Nephron (organoid): ENCODE data around the gene TEKT3.

Experiments used
- H3K27ac Mint-ChIP-seq, 3 experiments: 2 replicates each; pipeline ENCODE4 v1.8.0; 2020; ENCODE audit warnings: mixed read lengths in 3 of 3, mild to moderate bottlenecking in 2 of 3, moderate library complexity in 1 of 3
- H3K27me3 Mint-ChIP-seq: 2 replicates; pipeline ENCODE4 v1.8.0; 2021; ENCODE audit warnings: low read depth, mild to moderate bottlenecking, moderate library complexity, mixed read lengths
- H3K36me3 Mint-ChIP-seq: 2 replicates; pipeline ENCODE4 v1.8.0; 2020; ENCODE audit warnings: low read depth, mixed read lengths
- H3K4me1 Mint-ChIP-seq: 2 replicates; pipeline ENCODE4 v1.8.0; 2020; ENCODE audit warnings: mixed read lengths
- H3K4me3 Mint-ChIP-seq, 3 experiments: 2 replicates each; pipeline ENCODE4 v1.8.0; 2020; ENCODE audit warnings: mild to moderate bottlenecking in 3 of 3, mixed read lengths in 3 of 3, moderate library complexity in 2 of 3
- H3K9me3 Mint-ChIP-seq: 2 replicates; pipeline ENCODE4 v1.8.0; 2020; ENCODE audit warnings: mixed read lengths
- TF ChIP-seq, protein P1 (sequence below), 3 experiments: fragments of 200-600 bp; sonication (generic); IDR thresholded peaks; one replicate each; pipeline ENCODE4 v1.5.0; 2021; ENCODE audit warnings: antibody characterized with exemption in 3 of 3; ENCODE audit not compliant: unreplicated experiment in 3 of 3

TEKT3 gene

DNA sequence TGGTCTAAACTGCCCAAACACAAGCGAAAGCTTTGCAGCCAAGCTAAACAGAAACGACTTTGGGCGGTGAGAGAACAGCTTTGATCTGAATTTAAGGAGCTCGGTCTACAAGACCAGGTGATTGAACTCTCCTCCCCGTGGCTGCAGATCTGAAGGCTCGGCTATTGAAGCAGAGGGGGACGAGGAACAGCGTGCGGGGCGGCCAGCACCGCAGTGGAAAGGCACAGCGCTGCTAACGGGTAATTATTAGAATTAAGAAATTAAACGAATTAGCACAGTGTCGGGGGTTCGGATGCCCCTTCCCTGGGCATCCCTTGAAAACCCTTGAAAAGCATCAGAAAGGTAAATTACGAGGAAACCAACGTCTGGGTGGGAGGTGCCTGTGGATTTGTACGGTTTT is 431 bp downstream of the TEKT3 start:
- Mint-ChIP-seq H3K36me3 (no peaks in the 10 kb centered on the region), H3K4me1 (peaks cover 6% of the 10 kb centered on the region), H3K27ac (no peak overlapping the region), H3K4me3 (peak overlapping the region; percentile 84 to 89 (median 89)), H3K27me3 (peaks cover 64% of the 10 kb centered on the region), H3K9me3 (peaks cover 3% of the 10 kb centered on the region)
- TF ChIP-seq, protein P1, sequence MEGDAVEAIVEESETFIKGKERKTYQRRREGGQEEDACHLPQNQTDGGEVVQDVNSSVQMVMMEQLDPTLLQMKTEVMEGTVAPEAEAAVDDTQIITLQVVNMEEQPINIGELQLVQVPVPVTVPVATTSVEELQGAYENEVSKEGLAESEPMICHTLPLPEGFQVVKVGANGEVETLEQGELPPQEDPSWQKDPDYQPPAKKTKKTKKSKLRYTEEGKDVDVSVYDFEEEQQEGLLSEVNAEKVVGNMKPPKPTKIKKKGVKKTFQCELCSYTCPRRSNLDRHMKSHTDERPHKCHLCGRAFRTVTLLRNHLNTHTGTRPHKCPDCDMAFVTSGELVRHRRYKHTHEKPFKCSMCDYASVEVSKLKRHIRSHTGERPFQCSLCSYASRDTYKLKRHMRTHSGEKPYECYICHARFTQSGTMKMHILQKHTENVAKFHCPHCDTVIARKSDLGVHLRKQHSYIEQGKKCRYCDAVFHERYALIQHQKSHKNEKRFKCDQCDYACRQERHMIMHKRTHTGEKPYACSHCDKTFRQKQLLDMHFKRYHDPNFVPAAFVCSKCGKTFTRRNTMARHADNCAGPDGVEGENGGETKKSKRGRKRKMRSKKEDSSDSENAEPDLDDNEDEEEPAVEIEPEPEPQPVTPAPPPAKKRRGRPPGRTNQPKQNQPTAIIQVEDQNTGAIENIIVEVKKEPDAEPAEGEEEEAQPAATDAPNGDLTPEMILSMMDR (IDR thresholded peaks at IDR 0.05; ENCODE audit: unreplicated experiment in 3 of 3): no peak

DNA sequence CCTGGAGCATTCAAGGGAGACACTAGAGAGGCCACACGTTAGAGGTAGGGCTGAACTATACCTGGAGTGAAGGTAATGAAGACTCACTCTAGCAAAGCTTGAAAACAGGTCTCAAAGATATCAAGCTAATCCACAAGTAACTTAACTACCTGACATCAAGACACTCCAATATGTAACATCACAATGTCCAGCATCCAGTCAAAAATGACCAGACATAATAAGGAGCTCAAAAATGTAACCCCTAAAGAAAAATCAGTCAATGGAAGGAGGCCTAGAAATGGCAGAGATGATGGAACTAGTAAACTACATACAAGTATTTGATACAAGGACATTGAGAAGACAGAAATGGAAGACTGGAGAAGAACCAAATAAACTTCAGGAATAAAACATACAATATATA is 6.0 kb downstream of the TEKT3 start:
- TF ChIP-seq, protein P1 (IDR thresholded peaks at IDR 0.05; ENCODE audit: unreplicated experiment in 3 of 3): no peak
- H3K4me3 Mint-ChIP-seq: no peak overlapping the region
- no peaks in the 10 kb centered on the region for H3K36me3 Mint-ChIP-seq
- H3K27me3 Mint-ChIP-seq: peaks cover 17% of the 10 kb centered on the region
- H3K27ac Mint-ChIP-seq: no peak overlapping the region
- no peaks in the 10 kb centered on the region for H3K4me1 Mint-ChIP-seq
- peaks cover 15% of the 10 kb centered on the region for H3K9me3 Mint-ChIP-seq

DNA sequence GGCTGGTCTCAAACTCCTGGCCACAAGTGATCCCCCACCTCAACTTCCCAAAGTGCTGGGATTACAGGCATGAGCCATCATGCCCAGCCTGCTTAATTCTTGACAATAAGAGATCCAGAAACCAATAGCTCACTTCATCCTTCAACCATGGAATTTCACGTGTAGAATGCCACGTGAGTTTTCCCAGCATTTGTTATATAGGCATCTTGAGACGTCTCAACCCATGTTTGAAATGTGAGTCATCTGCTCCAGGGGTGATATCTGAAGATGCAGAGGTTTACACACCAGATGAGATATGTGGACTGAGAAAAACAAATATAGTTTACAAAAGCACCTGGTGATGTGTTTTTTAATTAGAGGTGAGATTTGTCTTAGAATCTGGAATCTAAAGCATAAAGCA is 7.1 kb downstream of the TEKT3 start:
- peaks cover 13% of the 10 kb centered on the region for H3K27me3 Mint-ChIP-seq
- H3K4me3 Mint-ChIP-seq: no peak overlapping the region
- TF ChIP-seq, protein P1 (IDR thresholded peaks at IDR 0.05; ENCODE audit: unreplicated experiment in 3 of 3): no peak
- H3K9me3 Mint-ChIP-seq: peaks cover 15% of the 10 kb centered on the region
- H3K4me1 Mint-ChIP-seq: no peaks in the 10 kb centered on the region
- H3K36me3 Mint-ChIP-seq: no peaks in the 10 kb centered on the region
- H3K27ac Mint-ChIP-seq: no peak overlapping the region

DNA sequence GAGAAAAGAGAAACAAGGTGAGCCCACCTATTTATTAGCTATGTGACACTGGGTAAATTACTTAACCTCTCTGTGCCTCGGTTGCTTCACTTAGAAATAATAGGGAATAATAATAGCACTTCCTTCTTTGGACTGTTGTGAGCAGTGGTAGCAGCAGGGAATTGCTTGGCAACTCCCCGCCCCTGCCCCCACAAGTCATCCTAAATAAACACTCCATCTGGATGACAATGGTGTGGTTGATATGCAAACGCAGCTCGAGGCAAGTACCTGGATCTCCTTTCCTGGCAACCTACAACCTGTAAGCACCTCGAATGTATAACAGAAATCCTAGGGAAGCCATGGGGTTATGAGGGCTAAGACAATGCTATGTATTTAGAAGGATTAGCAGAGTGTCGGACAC is 9.1 kb downstream of the TEKT3 start:
- Mint-ChIP-seq H3K27me3 (peaks cover 15% of the 10 kb centered on the region), H3K4me1 (no peaks in the 10 kb centered on the region), H3K36me3 (no peaks in the 10 kb centered on the region), H3K4me3 (no peak overlapping the region), H3K27ac (no peak overlapping the region), H3K9me3 (peaks cover 15% of the 10 kb centered on the region)
- TF ChIP-seq, protein P1 (IDR thresholded peaks at IDR 0.05; ENCODE audit: unreplicated experiment in 3 of 3): no peak

DNA sequence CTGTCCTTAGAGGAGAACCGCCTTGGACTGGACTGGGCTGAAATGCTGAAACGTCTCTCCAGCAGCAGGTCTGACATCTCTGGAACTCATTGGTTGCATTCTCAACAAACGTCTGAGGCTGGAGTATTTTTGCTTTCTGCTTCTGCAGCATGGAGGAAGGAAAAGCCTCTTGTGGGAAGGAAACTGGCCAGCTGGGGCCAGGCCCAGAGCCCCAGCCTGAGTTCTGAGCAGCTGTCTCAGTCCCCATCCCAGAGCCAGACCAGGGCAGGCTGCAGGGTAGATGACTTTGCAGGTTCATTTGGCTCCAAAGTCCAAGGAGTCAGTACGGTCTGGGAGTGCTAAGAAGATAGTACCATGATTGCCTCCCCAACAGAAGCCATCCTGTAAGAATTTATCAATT is 18.3 kb downstream of the TEKT3 start:
- TF ChIP-seq, protein P1 (IDR thresholded peaks at IDR 0.05; ENCODE audit: unreplicated experiment in 3 of 3): no peak
- H3K36me3 Mint-ChIP-seq: no peaks in the 10 kb centered on the region
- H3K4me1 Mint-ChIP-seq: no peaks in the 10 kb centered on the region
- no peaks in the 10 kb centered on the region for H3K9me3 Mint-ChIP-seq
- H3K4me3 Mint-ChIP-seq: no peak overlapping the region
- no peak overlapping the region for H3K27ac Mint-ChIP-seq
- peaks cover 4% of the 10 kb centered on the region for H3K27me3 Mint-ChIP-seq

DNA sequence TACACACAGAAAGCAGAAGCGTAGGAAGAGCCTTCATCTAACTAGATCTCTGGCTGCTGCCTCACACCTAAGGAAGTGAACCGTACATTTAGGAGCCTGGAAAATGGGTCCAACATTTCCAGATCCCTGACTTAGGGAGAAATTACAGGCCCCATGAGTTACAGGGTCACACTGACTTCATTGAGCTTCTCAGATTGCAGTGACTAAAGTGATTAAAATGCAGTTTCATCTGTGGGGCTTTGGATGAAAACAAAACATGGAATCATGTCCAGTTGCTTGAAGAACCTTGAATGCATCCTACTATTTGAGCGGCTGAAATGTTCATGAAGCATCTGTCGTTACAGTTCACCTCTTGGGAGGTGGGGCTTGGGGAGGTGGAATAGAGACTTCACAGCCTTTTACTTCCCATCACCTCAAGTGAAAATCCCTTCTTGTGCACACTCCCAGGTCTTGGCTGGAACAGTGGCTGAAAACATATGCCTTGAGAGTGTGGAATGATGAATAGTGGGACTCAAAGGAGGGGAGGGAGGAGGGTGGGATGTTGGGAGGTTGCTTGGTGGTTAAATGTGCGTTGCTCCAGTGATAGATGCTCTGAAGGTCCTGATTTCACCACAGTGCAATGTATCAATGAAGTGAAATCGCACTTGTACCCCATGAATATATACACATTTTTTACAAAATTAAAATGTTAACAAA is 19.7 kb downstream of the TEKT3 start:
- no peaks in the 10 kb centered on the region for H3K36me3 Mint-ChIP-seq
- TF ChIP-seq, protein P1 (IDR thresholded peaks at IDR 0.05; ENCODE audit: unreplicated experiment in 3 of 3): no peak
- no peak overlapping the region for H3K4me3 Mint-ChIP-seq
- H3K4me1 Mint-ChIP-seq: no peaks in the 10 kb centered on the region
- no peaks in the 10 kb centered on the region for H3K9me3 Mint-ChIP-seq
- H3K27ac Mint-ChIP-seq: no peak overlapping the region
- no peaks in the 10 kb centered on the region for H3K27me3 Mint-ChIP-seq
